ENCODE data around the gene PPP2R1B. TPM values are rescaled to one million over a fixed set of nuclear protein-coding genes. Genes with fewer than 3 reads are reported as not detected.

PPP2R1B gene
- total RNA-seq, 2 donors from 2014 or later, result 24.7 to 41.5 TPM

- intact Hi-C loops (cut with DNase I), result no loop called here
- WGBS, 2 donors, result 81 to 88% methylated on average over 5 of the region's 5 CpGs
- Histone ChIP-seq H3K4me3 (no peak overlapping the region), H3K4me1 (peaks cover 19% of the 10 kb centered on the region), H3K27ac (no peak overlapping the region), H3K27me3 (no peaks in the 10 kb centered on the region), H3K9me3 (no peaks in the 10 kb centered on the region), H3K36me3 (replicated peaks in 1 of 2; ENCODE audit: insufficient read depth in 1 of 2, low read depth in 2 of 2) (no peaks in the 10 kb centered on the region)
- TF ChIP-seq POLR2A (IDR thresholded peaks at IDR 0.05) (no peak), CTCF (IDR thresholded peaks at IDR 0.05) (no peak)
- no peak for DNase-seq
- ATAC-seq, result no peak
Observed at GRCh38 chr11:111793863-111794262, 27.7 kb upstream of the PPP2R1B start.

- no peak for ATAC-seq
- intact Hi-C loops (cut with DNase I), result no loop called here
- H3K4me3 ChIP-seq, result no peak overlapping the region
- 90 to 92% methylated on average over 6 of the region's 6 CpGs for WGBS, 2 donors
- no peak for DNase-seq
- H3K27ac ChIP-seq, result no peak overlapping the region
- H3K9me3 ChIP-seq, result no peaks in the 10 kb centered on the region
- H3K4me1 ChIP-seq, result peaks cover 24% of the 10 kb centered on the region
- H3K36me3 ChIP-seq (replicated peaks in 1 of 2; ENCODE audit: insufficient read depth in 1 of 2, low read depth in 2 of 2), result no peaks in the 10 kb centered on the region
- H3K27me3 ChIP-seq, result no peaks in the 10 kb centered on the region
- TF ChIP-seq POLR2A (IDR thresholded peaks at IDR 0.05), result no peak
- TF ChIP-seq CTCF (IDR thresholded peaks at IDR 0.05), result no peak
Observed at GRCh38 chr11:111792955-111793500, 26.8 kb upstream of the PPP2R1B start.

- intact Hi-C loops (cut with DNase I), result no loop called here
- Histone ChIP-seq H3K36me3 (replicated peaks in 1 of 2; ENCODE audit: insufficient read depth in 1 of 2, low read depth in 2 of 2) (no peaks in the 10 kb centered on the region), H3K27ac (no peak overlapping the region), H3K4me1 (peaks cover 25% of the 10 kb centered on the region), H3K4me3 (no peak overlapping the region), H3K9me3 (no peaks in the 10 kb centered on the region), H3K27me3 (no peaks in the 10 kb centered on the region)
- WGBS, 2 donors, result 90 to 97% methylated on average over 1 of the region's 1 CpG
- ATAC-seq (no peak), DNase-seq (no peak)
- no peak for TF ChIP-seq CTCF (IDR thresholded peaks at IDR 0.05)
- no peak for TF ChIP-seq POLR2A (IDR thresholded peaks at IDR 0.05)
Observed at GRCh38 chr11:111792314-111792713, 26.1 kb upstream of the PPP2R1B start.

- peaks cover 14% of the 10 kb centered on the region for H3K4me1 ChIP-seq
- no peaks in the 10 kb centered on the region for H3K36me3 ChIP-seq (replicated peaks in 1 of 2; ENCODE audit: insufficient read depth in 1 of 2, low read depth in 2 of 2)
- no peak overlapping the region for H3K27ac ChIP-seq
- DNase-seq (no peak), ATAC-seq (no peak)
- intact Hi-C loops (cut with DNase I), result no loop called here
- H3K9me3 ChIP-seq, result no peaks in the 10 kb centered on the region
- no peaks in the 10 kb centered on the region for H3K27me3 ChIP-seq
- 63 to 67% methylated on average over 2 of the region's 2 CpGs for WGBS, 2 donors
- no peak overlapping the region for H3K4me3 ChIP-seq
- no peak for TF ChIP-seq CTCF (IDR thresholded peaks at IDR 0.05)
- no peak for TF ChIP-seq POLR2A (IDR thresholded peaks at IDR 0.05)
Observed at GRCh38 chr11:111788464-111788863, 22.3 kb upstream of the PPP2R1B start.

GRCh38 chr11:111788051-111788450, 21.9 kb upstream of the PPP2R1B start:
- H3K27ac ChIP-seq, result no peak overlapping the region
- no peaks in the 10 kb centered on the region for H3K36me3 ChIP-seq (replicated peaks in 1 of 2; ENCODE audit: insufficient read depth in 1 of 2, low read depth in 2 of 2)
- no peaks in the 10 kb centered on the region for H3K9me3 ChIP-seq
- no peak for DNase-seq
- intact Hi-C loops (cut with DNase I), result no loop called here
- TF ChIP-seq POLR2A (IDR thresholded peaks at IDR 0.05) (no peak), CTCF (IDR thresholded peaks at IDR 0.05) (no peak)
- no peak overlapping the region for H3K4me3 ChIP-seq
- H3K4me1 ChIP-seq, result peaks cover 14% of the 10 kb centered on the region
- no peaks in the 10 kb centered on the region for H3K27me3 ChIP-seq
- 33 to 37% methylated on average over 2 of the region's 2 CpGs for WGBS, 2 donors
- no peak for ATAC-seq
